Activated T-cell treated with anti-CD3 and anti-CD28 coated beads, Interleukin-2, amount 50 U/mL, for 24 hours (primary cell): ENCODE results near the gene ZDHHC11.
"Not testable (repeated sequence)": the region's sequence is repeated elsewhere in the genome, so short reads cannot be mapped to it uniquely, and the experiment has no call there.

Source experiments
- DNase-seq: peaks from one replicate; pipeline ENCODE4 v3.0.0-alpha.2; 2020
- H3K27ac Mint-ChIP-seq: 2 replicates; pipeline ENCODE4 v1.8.0; 2020; ENCODE audit warnings: mild to moderate bottlenecking, mixed read lengths
- H3K27me3 Mint-ChIP-seq: 2 replicates; pipeline ENCODE4 v1.8.0; 2020; ENCODE audit warnings: mixed read lengths
- H3K36me3 Mint-ChIP-seq: 2 replicates; pipeline ENCODE4 v1.8.0; 2020; ENCODE audit warnings: low read depth, mixed read lengths
- H3K4me1 Mint-ChIP-seq: 2 replicates; pipeline ENCODE4 v1.8.0; 2020; ENCODE audit warnings: low read depth, mixed read lengths
- H3K4me3 Mint-ChIP-seq: 2 replicates; pipeline ENCODE4 v1.8.0; 2020; ENCODE audit warnings: mild to moderate bottlenecking, moderate library complexity, mixed read lengths
- H3K9me3 Mint-ChIP-seq: 2 replicates; pipeline ENCODE4 v1.8.0; 2020; ENCODE audit warnings: mixed read lengths

ZDHHC11 gene

GRCh38 chr5:756865-757345 lies 93.9 kb downstream of the ZDHHC11 start:
- H3K27me3 Mint-ChIP-seq: peaks cover 9% of the 10 kb centered on the region
- peak; percentile 28 for DNase-seq

GRCh38 chr5:756171-756570 lies 94.6 kb downstream of the ZDHHC11 start:
- no peak overlapping the region for H3K4me3 Mint-ChIP-seq
- no peaks in the 10 kb centered on the region for H3K9me3 Mint-ChIP-seq
- peaks cover 9% of the 10 kb centered on the region for H3K27me3 Mint-ChIP-seq
- no peak overlapping the region for H3K27ac Mint-ChIP-seq
- DNase-seq: peak; percentile 30
- H3K36me3 Mint-ChIP-seq: no peaks in the 10 kb centered on the region
- peaks cover 23% of the 10 kb centered on the region for H3K4me1 Mint-ChIP-seq

More at GRCh38 chr5:756865-757345, 93.9 kb downstream of the ZDHHC11 start:
- Mint-ChIP-seq H3K4me1 (peaks cover 23% of the 10 kb centered on the region), H3K9me3 (no peaks in the 10 kb centered on the region), H3K4me3 (no peak overlapping the region), H3K36me3 (no peaks in the 10 kb centered on the region), H3K27ac (no peak overlapping the region)

GRCh38 chr5:754143-754632 lies 96.6 kb downstream of the ZDHHC11 start:
- not testable (repeated sequence) for H3K36me3 Mint-ChIP-seq, H3K9me3 Mint-ChIP-seq, H3K27me3 Mint-ChIP-seq, H3K4me3 Mint-ChIP-seq
- DNase-seq: peak; percentile 32
- peaks cover 21% of the 10 kb centered on the region for H3K4me1 Mint-ChIP-seq
- H3K27ac Mint-ChIP-seq: peak overlapping the region; percentile 59

- DNase-seq: peak; percentile 24
- peaks cover 16% of the 10 kb centered on the region for H3K4me1 Mint-ChIP-seq
- H3K4me3 Mint-ChIP-seq, H3K9me3 Mint-ChIP-seq, H3K27ac Mint-ChIP-seq, H3K36me3 Mint-ChIP-seq, H3K27me3 Mint-ChIP-seq: not testable (repeated sequence)
Observed at GRCh38 chr5:753567-754142, 97.1 kb downstream of the ZDHHC11 start.

GRCh38 chr5:752532-753115 lies 98.2 kb downstream of the ZDHHC11 start:
- not testable (repeated sequence) for H3K27ac Mint-ChIP-seq, H3K4me3 Mint-ChIP-seq, H3K4me1 Mint-ChIP-seq, H3K36me3 Mint-ChIP-seq, H3K9me3 Mint-ChIP-seq, H3K27me3 Mint-ChIP-seq
- peak; percentile 18 for DNase-seq

- H3K27me3 Mint-ChIP-seq, H3K4me1 Mint-ChIP-seq, H3K27ac Mint-ChIP-seq, DNase-seq, H3K4me3 Mint-ChIP-seq, H3K36me3 Mint-ChIP-seq, H3K9me3 Mint-ChIP-seq: not testable (repeated sequence)
Observed at GRCh38 chr5:751992-752391, 98.8 kb downstream of the ZDHHC11 start.

GRCh38 chr5:751496-751895 lies 99.3 kb downstream of the ZDHHC11 start:
- Mint-ChIP-seq H3K4me3 (no peak overlapping the region), H3K36me3 (no peaks in the 10 kb centered on the region), H3K9me3 (no peaks in the 10 kb centered on the region), H3K27ac (no peak overlapping the region), H3K4me1 (peaks cover 4% of the 10 kb centered on the region), H3K27me3 (peaks cover 5% of the 10 kb centered on the region)
- no peak for DNase-seq

GRCh38 chr5:750226-750625 lies 100.6 kb downstream of the ZDHHC11 start:
- not testable (repeated sequence) for H3K36me3 Mint-ChIP-seq, H3K27ac Mint-ChIP-seq, H3K9me3 Mint-ChIP-seq, H3K27me3 Mint-ChIP-seq, H3K4me1 Mint-ChIP-seq, H3K4me3 Mint-ChIP-seq
- peak; percentile 24 for DNase-seq

- Mint-ChIP-seq H3K36me3 (no peaks in the 10 kb centered on the region), H3K9me3 (no peaks in the 10 kb centered on the region), H3K27me3 (no peaks in the 10 kb centered on the region), H3K27ac (no peak overlapping the region), H3K4me3 (no peak overlapping the region), H3K4me1 (peaks cover 2% of the 10 kb centered on the region)
- peak; percentile 26 for DNase-seq
Observed at GRCh38 chr5:749101-749670, 101.6 kb downstream of the ZDHHC11 start.

- not testable (repeated sequence) for H3K27ac Mint-ChIP-seq, H3K36me3 Mint-ChIP-seq
Observed at GRCh38 chr5:748011-748980, 102.5 kb downstream of the ZDHHC11 start.

GRCh38 chr5:747303-747844 lies 103.4 kb downstream of the ZDHHC11 start:
- H3K4me3 Mint-ChIP-seq, H3K9me3 Mint-ChIP-seq, DNase-seq, H3K36me3 Mint-ChIP-seq, H3K4me1 Mint-ChIP-seq, H3K27me3 Mint-ChIP-seq, H3K27ac Mint-ChIP-seq: not testable (repeated sequence)

More at GRCh38 chr5:748011-748980, 102.5 kb downstream of the ZDHHC11 start:
- H3K27me3 Mint-ChIP-seq, H3K4me3 Mint-ChIP-seq, H3K4me1 Mint-ChIP-seq, H3K9me3 Mint-ChIP-seq: not testable (repeated sequence)
- peak; percentile 20 for DNase-seq

- H3K4me1 Mint-ChIP-seq: no peaks in the 10 kb centered on the region
- H3K27ac Mint-ChIP-seq: no peak overlapping the region
- DNase-seq: peak; percentile 18
- H3K9me3 Mint-ChIP-seq: no peaks in the 10 kb centered on the region
- H3K36me3 Mint-ChIP-seq: no peaks in the 10 kb centered on the region
- no peaks in the 10 kb centered on the region for H3K27me3 Mint-ChIP-seq
- H3K4me3 Mint-ChIP-seq: no peak overlapping the region
Observed at GRCh38 chr5:746258-746761, 104.5 kb downstream of the ZDHHC11 start.
